Ramos (cell line): Measurements from ENCODE around the gene SFSWAP.

ENCODE experiments used
- in situ Hi-C: fragments of 300-500 bp; cut with MboI; formaldehyde crosslinking; loops from one replicate; pipeline ENCODE4 v1.14.3; 2022; ENCODE audit warnings: low sequenced_read_pairs; ENCODE audit not compliant: unreplicated experiment

SFSWAP gene

GRCh38 chr12:131782061-131782460 is 71.2 kb downstream of the SFSWAP start:
- in situ Hi-C loops: no loop called here

- in situ Hi-C loops: no loop called here
Measured at GRCh38 chr12:131783915-131784541, 73.1 kb downstream of the SFSWAP start.

- in situ Hi-C loops: no loop called here
Measured at GRCh38 chr12:131784909-131785762, 74.2 kb downstream of the SFSWAP start.

GRCh38 chr12:131785763-131786330 is 75.0 kb downstream of the SFSWAP start:
- in situ Hi-C loops: no loop called here

- in situ Hi-C loops: no loop called here
Measured at GRCh38 chr12:131786331-131786730, 75.4 kb downstream of the SFSWAP start.

GRCh38 chr12:131787143-131787660 is 76.3 kb downstream of the SFSWAP start:
- in situ Hi-C loops: no loop called here

- in situ Hi-C loops: no loop called here
Measured at GRCh38 chr12:131788070-131788469, 77.2 kb downstream of the SFSWAP start.

GRCh38 chr12:131789638-131790037 is 78.7 kb downstream of the SFSWAP start:
- in situ Hi-C loops: no loop called here

GRCh38 chr12:131793243-131794022 is 82.5 kb downstream of the SFSWAP start:
- in situ Hi-C loops: no loop called here

GRCh38 chr12:131794061-131794460 is 83.2 kb downstream of the SFSWAP start:
- in situ Hi-C loops: no loop called here

GRCh38 chr12:131794573-131794972 is 83.7 kb downstream of the SFSWAP start:
- in situ Hi-C loops: no loop called here

GRCh38 chr12:131795064-131795463 is 84.2 kb downstream of the SFSWAP start:
- in situ Hi-C loops: no loop called here

GRCh38 chr12:131795690-131796410 is 85.0 kb downstream of the SFSWAP start:
- in situ Hi-C loops: no loop called here

- in situ Hi-C loops: no loop called here
Measured at GRCh38 chr12:131796411-131796736, 85.5 kb downstream of the SFSWAP start.

GRCh38 chr12:131796754-131797587 is 86.1 kb downstream of the SFSWAP start:
- in situ Hi-C loops: no loop called here

GRCh38 chr12:131797588-131797934 is 86.7 kb downstream of the SFSWAP start:
- in situ Hi-C loops: no loop called here

GRCh38 chr12:131799195-131799594 is 88.3 kb downstream of the SFSWAP start:
- in situ Hi-C loops: no loop called here

- in situ Hi-C loops: no loop called here
Measured at GRCh38 chr12:131799828-131800593, 89.1 kb downstream of the SFSWAP start.
